Stromal cell of bone marrow (primary cell): Measurements from ENCODE around the gene RAP1GDS1.
"Not testable (repeated sequence)": the region's sequence is repeated elsewhere in the genome, so short reads cannot be mapped to it uniquely, and the experiment has no call there.

ENCODE experiments used
- DNase-seq: peaks from one replicate; pipeline ENCODE4 v3.0.0-alpha.2; 2012; ENCODE audit warnings: low read depth

Gene RAP1GDS1

GRCh38 chr4:98433691-98434090 lies 172.5 kb downstream of the RAP1GDS1 start:
- DNase-seq, result no peak

- no peak for DNase-seq
These were observed 173.6 kb downstream of the RAP1GDS1 start for GRCh38 chr4:98434816-98435215.

DNA sequence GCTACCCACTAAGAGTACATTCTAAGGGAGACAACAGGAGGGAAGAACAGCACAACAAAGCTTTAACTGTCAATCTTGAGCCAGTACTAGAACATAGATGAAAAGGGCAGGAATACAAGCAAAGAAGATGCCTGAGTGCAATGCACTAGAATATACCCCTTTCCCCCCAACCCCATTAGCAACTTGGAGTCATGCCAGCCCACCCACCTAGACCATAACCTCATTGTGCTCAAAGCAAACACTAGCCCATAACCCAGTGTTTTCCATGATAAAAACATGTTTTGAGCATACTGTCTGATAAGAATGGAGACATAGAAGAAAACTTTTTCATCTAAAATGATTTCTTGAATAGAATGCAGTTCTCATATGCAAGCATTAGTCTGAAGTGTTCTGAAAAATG lies 183.2 kb downstream of the RAP1GDS1 start:
- no peak for DNase-seq

GRCh38 chr4:98446499-98447375 lies 185.6 kb downstream of the RAP1GDS1 start:
- no peak for DNase-seq

DNA sequence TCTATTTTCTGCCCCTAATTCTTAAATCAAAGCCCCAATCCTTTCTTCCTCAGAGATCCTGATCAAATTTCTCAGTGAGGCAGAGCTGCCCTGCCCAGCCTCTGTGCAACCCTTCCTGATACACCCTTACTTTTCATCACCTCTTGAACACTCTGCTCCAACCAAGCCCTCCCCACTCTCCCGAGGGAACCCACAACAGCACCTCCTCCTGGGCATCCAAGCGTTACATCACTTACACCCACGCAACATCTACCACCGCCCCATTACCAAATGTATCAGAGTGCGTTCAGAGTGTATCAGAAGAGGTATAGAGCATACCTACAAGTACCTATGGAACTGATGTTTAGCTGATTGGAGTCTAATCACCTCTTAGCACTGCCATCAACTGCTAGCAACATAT lies 186.5 kb downstream of the RAP1GDS1 start:
- DNase-seq, result no peak

GRCh38 chr4:98448908-98449307 lies 187.7 kb downstream of the RAP1GDS1 start:
- no peak for DNase-seq

GRCh38 chr4:98452091-98452490 lies 190.9 kb downstream of the RAP1GDS1 start:
- no peak for DNase-seq

DNA sequence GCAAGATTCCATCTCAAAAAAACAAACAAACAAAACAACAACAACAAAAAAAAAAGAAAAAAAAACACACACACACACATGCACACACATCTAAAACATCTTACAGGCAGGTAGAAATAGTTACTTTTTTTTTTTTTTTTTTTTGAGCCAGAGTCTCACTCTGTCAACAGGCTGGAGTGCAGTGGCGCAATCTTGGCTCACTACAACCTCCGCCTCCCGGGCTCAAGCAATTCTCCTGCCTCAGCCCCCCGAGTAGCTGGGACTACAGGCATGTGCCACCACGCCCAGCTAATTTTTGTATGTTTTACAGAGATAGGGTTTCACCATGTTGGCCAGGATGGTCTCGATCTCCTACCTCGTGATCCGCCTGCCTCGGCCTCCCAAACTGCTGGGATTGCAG lies 196.2 kb downstream of the RAP1GDS1 start:
- DNase-seq, result not testable (repeated sequence)

DNA sequence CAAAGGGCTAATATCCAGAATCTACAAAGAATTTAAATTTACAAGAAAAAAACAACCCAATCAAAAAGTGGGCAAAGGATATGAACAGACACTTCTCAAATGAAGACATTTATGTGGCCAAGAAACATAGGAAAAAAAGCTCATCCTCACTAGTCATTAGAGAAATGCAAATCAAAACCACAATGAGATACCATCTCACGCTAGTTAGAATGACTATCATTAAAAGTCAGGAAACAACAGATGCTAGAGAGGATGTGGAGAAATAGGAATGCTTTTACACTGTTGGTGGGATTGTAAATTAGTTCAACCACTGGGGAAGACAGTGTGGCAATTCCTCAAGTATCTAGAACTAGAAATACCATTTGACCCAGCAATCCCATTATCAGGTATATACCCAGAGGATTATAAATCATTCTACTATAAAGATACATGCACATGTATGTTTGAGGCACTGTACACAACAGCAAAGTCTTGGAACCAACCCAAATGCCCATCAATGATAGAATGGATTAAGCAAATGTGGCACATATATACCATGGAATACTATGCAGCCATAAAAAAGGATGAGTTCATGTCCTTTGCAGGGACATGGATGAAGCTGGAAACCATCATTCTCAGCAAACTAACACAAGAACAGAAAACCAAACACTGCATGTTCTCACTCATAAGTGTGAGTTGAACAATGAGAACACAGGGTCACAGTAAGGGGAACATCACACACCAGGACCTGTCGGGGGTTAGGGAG lies 200.1 kb downstream of the RAP1GDS1 start:
- not testable (repeated sequence) for DNase-seq

GRCh38 chr4:98462487-98462886 lies 201.3 kb downstream of the RAP1GDS1 start:
- no peak for DNase-seq

DNA sequence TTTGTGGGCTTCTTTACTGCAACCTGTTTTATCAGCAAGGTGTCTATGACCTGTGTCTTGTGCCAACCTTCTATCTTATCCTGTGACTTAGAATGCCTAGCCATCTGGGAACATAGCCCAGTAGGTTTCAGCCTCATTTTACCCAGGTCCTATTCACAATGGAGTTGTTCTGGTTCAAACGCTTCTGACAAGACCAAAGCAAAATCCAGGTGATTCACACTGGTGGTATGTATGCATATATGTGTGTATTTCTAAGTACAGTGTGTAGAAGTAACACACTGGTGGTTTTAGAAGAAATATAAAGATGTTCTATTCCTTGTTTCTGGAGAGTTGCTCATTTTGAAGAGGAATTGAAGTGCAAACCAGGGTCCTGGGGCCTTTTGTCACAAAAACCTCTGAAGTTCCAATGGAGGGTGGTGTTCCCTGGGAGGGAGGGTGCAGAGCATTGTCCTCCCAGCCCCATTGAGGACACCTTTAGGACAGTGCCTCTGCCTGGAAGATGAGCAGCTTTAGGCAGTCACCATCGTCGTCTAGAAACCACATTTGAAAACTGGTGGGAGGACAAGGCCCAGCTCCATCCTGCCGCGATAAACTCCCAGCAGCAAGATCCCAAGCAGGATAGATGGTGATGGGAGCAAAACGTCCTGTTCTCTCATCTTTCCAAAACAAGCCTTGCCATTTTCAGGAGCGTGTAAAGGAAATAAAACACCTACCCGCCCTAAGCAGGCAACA lies 205.8 kb downstream of the RAP1GDS1 start:
- no peak for DNase-seq

- DNase-seq, result peak; percentile 77
These were observed 206.5 kb downstream of the RAP1GDS1 start for GRCh38 chr4:98467627-98468072.

DNA sequence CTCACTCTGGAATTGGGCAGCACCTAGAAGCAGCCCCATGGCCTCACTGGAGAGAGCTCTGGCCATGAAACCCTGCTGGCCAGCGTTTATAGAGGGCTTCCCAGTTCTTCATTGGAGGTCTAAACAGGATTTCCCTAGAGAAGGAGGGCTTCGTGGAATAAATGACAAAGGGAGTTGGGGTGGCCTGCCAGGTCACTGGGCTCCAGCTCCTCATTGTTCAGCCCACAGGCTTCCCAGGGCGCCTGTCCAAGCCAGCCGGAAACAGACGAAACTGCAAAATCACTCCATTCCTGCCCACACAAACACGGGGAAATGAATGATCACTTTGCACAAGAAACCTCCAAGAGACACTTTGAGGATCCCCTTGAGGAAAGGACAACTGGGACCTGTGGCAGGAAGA lies 207.5 kb downstream of the RAP1GDS1 start:
- DNase-seq, result peak; percentile 49

DNA sequence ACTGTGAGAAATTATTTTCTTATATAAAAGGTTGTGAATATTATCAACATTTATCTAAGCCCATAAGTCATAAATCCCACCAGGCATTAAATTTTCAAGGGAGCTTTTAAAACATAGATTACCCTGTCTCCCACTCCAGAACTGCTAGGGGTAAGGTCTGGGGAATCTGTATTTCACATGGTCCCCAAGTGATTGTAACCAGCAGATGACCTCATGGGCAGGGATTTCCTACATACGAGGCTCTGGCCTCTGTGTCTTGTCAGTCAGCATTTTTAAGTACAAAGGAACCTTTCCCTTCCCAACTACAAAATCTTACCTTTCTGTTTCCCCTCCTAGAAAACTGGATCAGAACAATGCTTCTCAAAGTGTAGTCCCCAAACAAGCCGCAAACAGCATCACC lies 208.6 kb downstream of the RAP1GDS1 start:
- no peak for DNase-seq

DNA sequence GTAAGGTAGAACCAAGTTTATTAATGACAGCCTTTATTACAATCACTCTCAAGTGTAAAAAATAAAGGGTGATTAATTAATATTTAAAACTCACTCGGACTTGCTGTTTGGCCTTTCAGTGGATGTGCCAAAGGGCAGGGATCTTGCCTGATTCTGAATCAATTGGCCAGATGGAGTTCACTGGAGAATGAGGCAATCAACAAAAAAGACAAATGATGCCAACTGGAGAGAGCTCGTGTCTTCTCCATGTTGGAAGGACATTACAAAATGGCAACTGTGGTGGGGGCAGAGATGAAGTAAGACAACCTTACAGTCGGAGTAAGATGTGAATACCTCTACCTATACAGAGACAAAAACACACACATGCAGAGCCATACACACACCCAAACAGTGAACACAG lies 209.2 kb downstream of the RAP1GDS1 start:
- no peak for DNase-seq

DNA sequence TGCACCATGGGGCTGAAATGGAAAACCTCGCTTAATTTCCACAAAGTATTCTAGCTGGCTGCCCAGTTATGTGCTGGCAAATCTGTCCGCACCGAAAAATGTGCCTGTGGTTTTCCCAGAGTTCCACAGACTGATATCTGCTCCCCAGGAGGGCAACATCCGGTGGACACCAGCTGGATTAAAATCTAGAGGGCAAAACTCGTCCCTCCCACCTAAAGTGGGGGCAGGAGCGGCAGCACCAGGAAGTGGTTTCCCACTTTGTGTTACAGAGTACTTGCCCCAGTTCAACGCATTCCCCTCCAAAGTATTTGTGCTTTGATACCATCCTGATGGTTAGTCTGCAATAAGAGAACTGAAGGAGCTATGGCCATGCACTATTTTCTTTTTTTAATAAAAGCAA lies 209.6 kb downstream of the RAP1GDS1 start:
- DNase-seq, result peak; percentile 45

GRCh38 chr4:98473046-98473445 lies 211.9 kb downstream of the RAP1GDS1 start:
- peak; percentile 54 for DNase-seq

GRCh38 chr4:98474408-98474844 lies 213.2 kb downstream of the RAP1GDS1 start:
- DNase-seq, result peak; percentile 57

GRCh38 chr4:98476891-98477290 lies 215.7 kb downstream of the RAP1GDS1 start:
- DNase-seq, result no peak

DNA sequence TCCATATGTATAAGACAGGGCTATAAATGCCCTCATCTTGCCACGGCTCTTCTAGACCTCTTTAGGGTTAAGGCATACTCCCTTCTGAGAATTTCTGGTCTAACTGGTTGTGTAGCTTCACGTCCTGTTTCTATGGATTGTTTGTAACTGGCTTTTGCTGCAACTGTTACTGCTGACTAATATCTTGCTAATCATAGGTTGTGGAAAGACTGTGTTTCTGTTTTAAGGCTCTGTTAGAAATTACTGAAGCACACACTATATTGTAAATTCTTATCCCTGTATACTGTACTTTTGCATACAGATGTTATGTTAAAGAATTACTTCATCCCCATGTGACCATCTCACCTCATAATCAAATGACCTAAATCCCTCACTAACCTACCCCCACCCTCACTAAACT lies 218.4 kb downstream of the RAP1GDS1 start:
- not testable (repeated sequence) for DNase-seq

DNA sequence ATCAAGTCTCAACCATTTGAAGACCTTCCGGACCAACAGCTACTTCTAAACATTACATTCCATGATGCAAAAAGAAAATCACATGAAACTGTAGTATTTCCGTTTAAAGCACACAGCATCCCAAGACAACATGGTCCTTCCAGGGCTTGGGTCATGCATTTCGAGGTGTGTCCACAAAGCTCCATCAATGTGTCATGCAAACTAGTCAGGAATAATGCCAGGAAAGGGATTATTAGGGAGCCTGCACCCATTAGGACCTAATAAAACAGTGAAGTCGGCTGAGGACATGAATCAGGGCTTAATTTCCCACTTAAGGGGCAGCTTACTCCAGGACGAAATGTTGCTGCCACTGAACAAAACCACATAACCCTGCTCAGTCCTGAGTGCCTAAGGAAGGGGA lies 219.4 kb downstream of the RAP1GDS1 start:
- no peak for DNase-seq

DNA sequence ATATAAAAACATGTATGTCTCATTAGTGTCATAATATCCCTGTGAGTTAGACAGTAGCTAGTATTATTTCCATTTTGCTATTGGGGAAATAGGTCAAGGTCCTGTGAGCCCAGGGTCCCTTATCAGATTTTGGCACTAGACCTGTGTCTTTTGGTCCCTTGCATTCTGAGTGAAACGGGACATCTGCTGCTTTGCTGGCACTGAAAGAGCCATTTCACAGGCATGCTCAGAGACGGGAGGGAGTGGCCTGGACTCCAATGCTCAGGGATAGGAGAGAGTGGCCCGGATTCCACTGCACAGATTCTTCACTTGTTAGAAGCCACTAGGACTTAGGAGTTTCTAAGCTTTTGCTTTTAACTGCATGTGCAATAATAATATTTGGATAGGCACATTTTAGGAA lies 220.0 kb downstream of the RAP1GDS1 start:
- DNase-seq, result no peak

DNA sequence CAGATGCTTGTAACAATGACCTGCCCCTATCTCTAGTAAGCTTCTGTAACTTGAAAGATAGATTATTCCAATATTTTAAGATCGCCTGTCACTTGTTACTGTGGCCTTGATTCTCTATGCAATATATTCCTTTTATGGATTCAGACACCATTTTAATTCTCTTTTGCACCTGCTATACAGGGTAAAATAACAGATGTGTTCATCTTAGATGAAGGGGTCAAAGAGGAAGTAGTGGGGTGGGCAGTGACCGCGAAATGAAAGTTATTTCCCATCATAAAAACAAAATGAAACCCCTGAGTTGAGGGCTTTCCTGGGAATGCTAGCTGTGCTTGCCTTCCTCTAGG lies 221.3 kb downstream of the RAP1GDS1 start:
- DNase-seq, result no peak
